Hepatocyte (in vitro differentiated cells): Measurements from ENCODE around the gene CCDC137.

ENCODE experiments used
- EZH2 ChIP-seq: fragments of 200-600 bp; sonication (generic); IDR thresholded peaks from 2 replicates; pipeline ENCODE4 v1.6.1; 2016; ENCODE audit warnings: antibody characterized with exemption, mild to moderate bottlenecking, borderline replicate concordance
- TF ChIP-seq, protein P1 (sequence below): fragments of 200-600 bp; sonication (generic); IDR thresholded peaks from 2 replicates; pipeline ENCODE4 v1.5.1; 2016; ENCODE audit warnings: antibody characterized with exemption, mild to moderate bottlenecking; ENCODE audit not compliant: poor library complexity

DNA sequence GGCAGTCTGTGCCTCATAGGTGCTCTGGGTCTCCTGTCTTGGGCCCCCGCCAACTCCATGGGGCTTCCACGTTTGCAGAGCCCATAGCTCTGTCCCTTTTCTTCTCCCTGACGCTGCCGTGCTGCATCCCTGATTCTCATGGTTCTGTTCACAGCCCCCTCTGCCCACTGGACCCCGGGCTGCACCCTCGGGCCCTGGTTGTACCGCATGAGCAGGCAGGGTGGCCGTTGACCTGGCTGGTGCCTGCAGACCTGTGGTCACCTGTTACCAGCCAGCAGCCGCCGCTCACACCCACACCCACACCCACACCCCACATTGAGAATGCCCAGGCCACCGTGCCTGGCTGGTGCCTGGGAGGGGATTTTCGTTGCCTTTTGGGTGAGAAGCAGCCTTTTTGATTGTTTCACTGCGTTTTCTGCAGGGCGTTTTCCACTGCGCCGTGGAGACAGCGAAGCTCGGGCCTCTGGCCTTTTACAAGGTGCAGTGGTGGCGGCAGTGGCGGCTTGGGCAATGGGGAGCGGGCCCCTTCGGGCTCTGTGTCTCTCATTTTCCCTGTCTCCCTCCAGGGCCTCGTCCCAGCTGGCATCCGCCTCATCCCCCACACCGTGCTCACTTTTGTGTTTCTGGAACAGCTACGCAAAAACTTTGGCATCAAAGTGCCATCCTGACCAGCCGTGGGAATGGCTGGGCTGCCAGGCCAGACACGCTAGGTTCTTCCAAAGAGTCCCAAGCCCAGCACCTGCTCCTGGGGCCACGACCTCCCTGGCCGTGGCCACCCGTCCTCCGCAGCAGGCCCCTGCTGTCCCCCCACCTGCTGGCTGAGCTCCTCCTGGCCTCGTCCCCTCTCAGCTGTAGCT, 53.1 kb downstream of the CCDC137 start:
- TF ChIP-seq, protein P1, sequence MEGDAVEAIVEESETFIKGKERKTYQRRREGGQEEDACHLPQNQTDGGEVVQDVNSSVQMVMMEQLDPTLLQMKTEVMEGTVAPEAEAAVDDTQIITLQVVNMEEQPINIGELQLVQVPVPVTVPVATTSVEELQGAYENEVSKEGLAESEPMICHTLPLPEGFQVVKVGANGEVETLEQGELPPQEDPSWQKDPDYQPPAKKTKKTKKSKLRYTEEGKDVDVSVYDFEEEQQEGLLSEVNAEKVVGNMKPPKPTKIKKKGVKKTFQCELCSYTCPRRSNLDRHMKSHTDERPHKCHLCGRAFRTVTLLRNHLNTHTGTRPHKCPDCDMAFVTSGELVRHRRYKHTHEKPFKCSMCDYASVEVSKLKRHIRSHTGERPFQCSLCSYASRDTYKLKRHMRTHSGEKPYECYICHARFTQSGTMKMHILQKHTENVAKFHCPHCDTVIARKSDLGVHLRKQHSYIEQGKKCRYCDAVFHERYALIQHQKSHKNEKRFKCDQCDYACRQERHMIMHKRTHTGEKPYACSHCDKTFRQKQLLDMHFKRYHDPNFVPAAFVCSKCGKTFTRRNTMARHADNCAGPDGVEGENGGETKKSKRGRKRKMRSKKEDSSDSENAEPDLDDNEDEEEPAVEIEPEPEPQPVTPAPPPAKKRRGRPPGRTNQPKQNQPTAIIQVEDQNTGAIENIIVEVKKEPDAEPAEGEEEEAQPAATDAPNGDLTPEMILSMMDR, result no peak
- no peak for TF ChIP-seq EZH2
